GM19328 (cell line): ENCODE data around the gene DPH3.

ENCODE experiments used
- ATAC-seq: cut with Tn5 transposase; IDR thresholded peaks from one replicate; pipeline ENCODE4 v1.9.1; 2021; ENCODE audit warnings: mild to moderate bottlenecking, moderate library complexity; ENCODE audit not compliant: unreplicated experiment

Gene DPH3

GRCh38 chr3:16236856-16237393, 27.8 kb downstream of the DPH3 start:
- no peak for ATAC-seq

- no peak for ATAC-seq
Measured at GRCh38 chr3:16236030-16236639, 28.6 kb downstream of the DPH3 start.

DNA sequence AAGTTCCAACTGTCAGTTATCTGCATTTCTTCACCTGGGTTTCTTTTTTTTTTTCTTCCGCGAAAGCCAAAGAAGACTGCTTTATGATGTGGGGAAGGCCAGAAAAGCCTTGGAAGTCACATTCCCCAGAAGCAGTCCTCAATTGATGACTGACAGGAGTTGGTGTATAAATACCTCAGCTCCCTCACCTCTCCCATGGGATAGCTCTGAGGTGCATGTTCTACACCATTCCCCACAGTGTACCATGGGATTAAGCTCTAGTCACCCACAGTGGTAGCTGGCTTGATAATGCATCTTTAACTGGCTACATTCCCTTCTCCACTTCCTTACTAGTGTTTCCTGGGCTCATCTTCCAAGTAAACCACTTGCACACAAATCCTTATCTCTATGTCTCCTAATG, 30.5 kb downstream of the DPH3 start:
- ATAC-seq = no peak

- no peak for ATAC-seq
Measured at GRCh38 chr3:16233806-16234205, 30.9 kb downstream of the DPH3 start.

- no peak for ATAC-seq
Measured at GRCh38 chr3:16231983-16232382, 32.8 kb downstream of the DPH3 start.

- ATAC-seq = no peak
Measured at GRCh38 chr3:16229681-16230080, 35.1 kb downstream of the DPH3 start.

DNA sequence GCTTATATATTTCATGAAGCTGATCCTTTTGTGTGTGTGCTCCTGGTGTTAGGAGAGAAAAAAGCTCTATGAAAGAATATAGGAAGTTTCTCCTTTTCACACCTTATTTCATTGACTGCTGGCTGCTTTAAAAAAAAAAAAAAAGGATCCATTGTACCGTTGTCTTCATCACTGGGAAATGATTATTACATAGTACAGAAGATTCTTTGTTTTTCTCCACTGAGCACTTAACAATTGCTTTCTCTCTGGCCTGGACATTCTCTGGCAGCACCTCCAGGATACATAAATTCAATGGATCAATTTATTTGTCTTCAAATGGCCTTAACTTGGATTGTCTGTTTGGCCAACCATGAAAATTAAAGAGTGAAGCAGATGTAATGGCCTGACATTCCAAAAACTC, 37.2 kb downstream of the DPH3 start:
- ATAC-seq = no peak

DNA sequence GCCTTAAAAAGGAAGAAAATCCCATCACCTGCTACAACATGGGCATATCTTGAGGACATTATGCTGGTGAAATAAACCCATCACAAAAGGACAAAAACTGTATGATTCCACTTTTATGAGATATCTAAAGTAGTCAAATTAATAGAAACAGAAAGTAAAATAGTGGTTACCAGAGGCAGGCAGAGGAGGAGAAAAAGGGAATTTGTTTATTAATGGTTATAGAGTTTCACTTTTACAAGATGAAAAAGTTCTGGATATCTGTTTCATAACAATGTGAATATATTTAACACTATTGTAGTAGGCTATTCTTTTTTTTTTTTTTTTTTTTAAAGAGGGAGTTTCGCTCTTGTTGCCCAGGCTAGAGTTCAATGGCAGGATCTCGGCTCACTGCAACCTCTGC, 40.4 kb downstream of the DPH3 start:
- ATAC-seq = no peak

DNA sequence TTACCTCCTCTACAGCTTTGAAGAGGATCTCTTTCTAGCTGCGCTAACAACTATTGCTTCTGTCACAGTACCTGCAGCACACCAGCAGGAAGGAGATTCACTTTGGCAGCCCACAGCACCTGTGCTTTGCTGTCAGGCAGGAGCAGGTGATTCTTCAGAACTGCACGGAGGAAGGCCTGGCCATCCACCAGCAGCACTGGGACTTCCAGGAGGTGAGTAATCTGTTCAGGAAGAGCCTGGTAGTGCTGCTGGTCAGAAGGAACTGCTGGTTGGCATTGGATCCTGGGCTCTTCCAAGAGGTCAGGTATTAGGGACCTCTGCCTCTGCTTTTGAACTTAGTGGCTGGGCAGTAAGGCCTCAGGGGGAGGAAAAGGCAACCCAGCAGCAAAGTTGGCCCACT, 42.2 kb downstream of the DPH3 start:
- no peak for ATAC-seq

- ATAC-seq = no peak
Measured at GRCh38 chr3:16221990-16222389, 42.8 kb downstream of the DPH3 start.

- ATAC-seq = no peak
Measured at GRCh38 chr3:16219777-16220176, 45.0 kb downstream of the DPH3 start.

DNA sequence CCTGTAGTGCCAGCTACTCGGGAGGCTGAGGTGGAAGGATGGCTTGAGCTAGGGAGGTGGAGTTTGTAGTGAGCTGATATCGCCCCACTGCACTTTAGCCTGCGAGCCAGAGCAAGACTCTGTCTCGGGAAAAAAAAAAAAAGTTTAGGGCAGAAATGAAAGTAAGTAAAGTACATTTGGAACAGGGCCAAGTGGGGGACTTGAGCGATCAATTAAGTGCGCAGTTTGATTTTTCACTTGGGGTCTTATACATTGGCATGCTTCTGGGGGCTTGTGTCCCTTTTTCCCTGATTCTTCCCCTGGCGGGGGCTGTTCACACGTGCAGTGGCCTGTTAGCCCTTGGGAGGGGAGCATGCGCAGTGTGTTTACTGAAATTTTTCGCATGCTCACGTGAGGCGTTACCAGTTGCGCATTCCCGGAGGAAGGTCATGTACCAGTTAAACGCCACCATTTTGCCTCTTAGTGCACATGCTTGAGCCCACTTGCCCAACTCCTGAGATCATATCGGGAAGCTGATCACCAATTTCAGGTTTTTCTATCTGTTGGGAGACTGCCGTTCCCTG, 48.3 kb downstream of the DPH3 start:
- no peak for ATAC-seq

DNA sequence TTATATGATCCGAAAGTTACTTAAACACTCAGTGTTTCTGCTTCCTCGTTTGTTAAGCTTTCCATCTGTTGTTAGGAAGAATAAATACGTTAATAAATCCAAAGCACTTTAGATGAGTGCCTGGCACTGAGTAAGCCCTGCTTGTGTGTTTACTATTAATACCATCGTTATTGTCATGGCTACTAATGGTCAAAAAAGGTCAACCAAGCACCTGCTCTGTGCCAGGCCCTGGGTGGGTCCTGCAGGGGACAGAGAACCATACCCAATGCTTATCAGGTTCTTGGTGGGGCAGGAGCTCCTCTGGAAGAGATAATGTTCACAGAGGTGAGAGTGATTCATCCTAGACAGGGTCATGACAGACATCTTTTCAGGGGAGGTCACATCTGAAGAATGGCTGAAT, 50.4 kb downstream of the DPH3 start:
- ATAC-seq = no peak

DNA sequence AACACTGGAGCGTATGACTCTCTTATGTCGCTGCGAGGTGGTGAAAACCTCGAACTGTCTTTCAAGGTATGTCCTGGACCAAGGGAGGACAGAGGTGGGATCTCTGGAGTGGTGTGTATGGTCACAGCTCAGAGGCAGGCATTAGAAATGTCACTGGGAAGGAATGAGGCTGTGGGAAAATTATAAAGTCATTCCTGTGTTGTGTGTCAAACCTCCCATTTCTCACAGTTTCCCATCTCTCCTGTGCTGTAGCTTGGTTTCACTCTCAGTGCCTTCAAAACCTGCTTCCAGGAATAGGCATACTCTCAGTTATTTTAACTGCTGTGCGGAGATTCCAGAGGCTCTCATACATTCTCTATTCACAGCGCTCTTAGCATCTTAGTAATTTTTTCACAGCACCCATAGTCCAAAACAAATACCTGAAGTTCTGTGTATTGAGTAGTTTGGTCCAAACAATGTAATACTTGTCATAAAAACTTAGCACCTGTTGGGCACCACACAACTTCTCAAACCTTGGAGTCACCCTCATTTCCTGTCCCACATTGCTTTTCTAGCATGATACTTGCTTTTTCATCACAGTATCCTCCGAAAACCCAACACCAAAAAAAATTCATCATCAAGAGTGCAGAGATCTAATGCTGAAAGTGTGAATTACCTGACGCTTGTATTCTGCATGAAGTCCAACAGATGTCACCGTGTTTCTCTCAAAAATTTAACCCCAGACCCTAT, 53.4 kb downstream of the DPH3 start:
- no peak for ATAC-seq
